LoVo (cell line): Measurements from ENCODE around the gene ST14.

Experiments
- DNase-seq: peaks from one replicate; pipeline ENCODE4 v3.0.0-alpha.2; 2016; ENCODE audit warnings: low spot score

The ST14 gene

GRCh38 chr11:130136107-130136506, 23.5 kb upstream of the ST14 start:
- DNase-seq, result no peak

- DNase-seq, result no peak
Observed at GRCh38 chr11:130137999-130138398, 21.6 kb upstream of the ST14 start.

- no peak for DNase-seq
Observed at GRCh38 chr11:130139401-130139800, 20.2 kb upstream of the ST14 start.

- DNase-seq, result no peak
Observed at GRCh38 chr11:130141561-130142341, 17.8 kb upstream of the ST14 start.

- DNase-seq, result no peak
Observed at GRCh38 chr11:130144141-130144540, 15.4 kb upstream of the ST14 start.

- DNase-seq, result no peak
Observed at GRCh38 chr11:130144861-130145281, 14.7 kb upstream of the ST14 start.

GRCh38 chr11:130145311-130145812, 14.2 kb upstream of the ST14 start:
- DNase-seq, result no peak

- DNase-seq, result peak; percentile 95
Observed at GRCh38 chr11:130145975-130146776, 13.4 kb upstream of the ST14 start.

- peak; percentile 49 for DNase-seq
Observed at GRCh38 chr11:130146796-130147195, 12.8 kb upstream of the ST14 start.

GRCh38 chr11:130148796-130149326, 10.7 kb upstream of the ST14 start:
- DNase-seq, result no peak

- no peak for DNase-seq
Observed at GRCh38 chr11:130150790-130151189, 8.8 kb upstream of the ST14 start.

- DNase-seq, result no peak
Observed at GRCh38 chr11:130151196-130151595, 8.4 kb upstream of the ST14 start.

- peak; percentile 58 for DNase-seq
Observed at GRCh38 chr11:130156108-130157022, 3.2 kb upstream of the ST14 start.

GRCh38 chr11:130157101-130157500, 2.5 kb upstream of the ST14 start:
- DNase-seq, result no peak

GRCh38 chr11:130157840-130158239, 1.7 kb upstream of the ST14 start:
- DNase-seq, result no peak

GRCh38 chr11:130159139-130159538, 443 bp upstream of the ST14 start:
- DNase-seq, result no peak

- no peak for DNase-seq
Observed at GRCh38 chr11:130160498-130161155, 1.0 kb downstream of the ST14 start.

GRCh38 chr11:130161441-130162145, 2.0 kb downstream of the ST14 start:
- no peak for DNase-seq

- DNase-seq, result no peak
Observed at GRCh38 chr11:130162733-130163132, 3.2 kb downstream of the ST14 start.
